ENCODE data around the gene UGGT2. TPM values are rescaled to one million over a fixed set of nuclear protein-coding genes. Genes with fewer than 3 reads are reported as not detected.
"Not testable (repeated sequence)": the region's sequence is repeated elsewhere in the genome, so short reads cannot be mapped to it uniquely, and the experiment has no call there.

The UGGT2 gene
- total and polyA plus RNA-seq, 4 donors: 25.4 to 74.7 (median 41.1) TPM

DNA sequence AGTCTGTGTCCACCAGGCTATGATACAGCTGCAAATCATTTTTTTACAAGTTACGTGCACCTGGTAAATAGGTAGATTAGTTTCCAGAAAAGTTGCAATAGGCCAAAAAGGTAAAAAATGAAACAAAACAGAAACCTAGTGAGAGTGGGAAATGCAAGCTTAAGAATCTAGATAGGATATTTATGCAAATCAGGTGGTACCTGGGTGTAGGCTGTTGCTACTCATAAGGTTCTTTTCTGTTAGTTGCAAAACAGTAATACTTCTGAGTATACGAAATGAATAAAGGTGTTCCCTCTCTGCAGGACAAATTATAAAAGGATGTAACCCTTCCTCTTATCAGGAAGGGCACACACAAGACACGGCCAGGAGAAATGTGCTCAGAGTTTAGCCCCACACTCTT is 97.9 kb downstream of the UGGT2 start:
- Histone ChIP-seq H3K36me3 (ENCODE audit: control insufficient read depth, insufficient read depth, low read length) (peaks cover 3% of the 10 kb centered on the region), H3K9me3 (ENCODE audit: control insufficient read depth, insufficient read depth, low read length) (peaks cover 4% of the 10 kb centered on the region), H3K4me1 (ENCODE audit: control insufficient read depth, insufficient read depth, low read length) (no peaks in the 10 kb centered on the region), H3K27ac (ENCODE audit: low read depth, low read length) (no peak overlapping the region), H3K27me3 (ENCODE audit: control insufficient read depth, insufficient read depth, low read length) (no peaks in the 10 kb centered on the region), H3K4me3 (ENCODE audit: low read depth, low read length) (no peak overlapping the region)
- no peak for DNase-seq (ENCODE audit: low read depth in 4 of 6, low spot score in 6 of 6)
- 89% methylated on average over 1 of the region's 3 CpGs for WGBS (ENCODE audit: insufficient coverage)

GRCh38 chr13:95954266-95954665 is 98.9 kb downstream of the UGGT2 start:
- H3K4me3 ChIP-seq (ENCODE audit: low read depth, low read length): no peak overlapping the region
- no peaks in the 10 kb centered on the region for H3K27me3 ChIP-seq (ENCODE audit: control insufficient read depth, insufficient read depth, low read length)
- no peak overlapping the region for H3K27ac ChIP-seq (ENCODE audit: low read depth, low read length)
- peaks cover 3% of the 10 kb centered on the region for H3K36me3 ChIP-seq (ENCODE audit: control insufficient read depth, insufficient read depth, low read length)
- H3K9me3 ChIP-seq (ENCODE audit: control insufficient read depth, insufficient read depth, low read length): peaks cover 4% of the 10 kb centered on the region
- no peaks in the 10 kb centered on the region for H3K4me1 ChIP-seq (ENCODE audit: control insufficient read depth, insufficient read depth, low read length)
- DNase-seq (ENCODE audit: low read depth in 4 of 6, low spot score in 6 of 6): peak in 1 of 6 donors; percentile 11

DNA sequence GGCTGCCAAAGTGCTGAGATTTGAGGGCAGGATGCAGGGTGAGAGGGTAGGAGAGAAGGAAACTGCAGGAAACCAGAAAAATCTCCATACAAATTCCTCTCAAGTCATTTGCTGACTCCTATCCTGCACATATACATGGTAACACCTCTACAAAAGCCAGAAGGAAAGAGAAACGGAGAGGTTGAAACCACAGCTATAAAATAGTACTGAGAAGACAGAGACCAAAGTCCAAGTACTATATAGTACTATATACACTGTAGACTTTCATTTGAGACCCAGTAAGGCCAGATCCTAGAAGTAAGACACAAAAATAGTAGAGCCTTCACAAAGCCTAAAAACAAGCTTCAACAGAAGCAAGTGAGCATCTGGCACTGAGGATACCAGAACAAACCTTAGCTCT is 103.1 kb downstream of the UGGT2 start:
- Histone ChIP-seq H3K4me1 (ENCODE audit: control insufficient read depth, insufficient read depth, low read length) (no peaks in the 10 kb centered on the region), H3K36me3 (ENCODE audit: control insufficient read depth, insufficient read depth, low read length) (peaks cover 4% of the 10 kb centered on the region), H3K9me3 (ENCODE audit: control insufficient read depth, insufficient read depth, low read length) (no peaks in the 10 kb centered on the region), H3K27me3 (ENCODE audit: control insufficient read depth, insufficient read depth, low read length) (no peaks in the 10 kb centered on the region), H3K27ac (ENCODE audit: low read depth, low read length) (no peak overlapping the region), H3K4me3 (ENCODE audit: low read depth, low read length) (no peak overlapping the region)
- no CpG with 5 or more reads among the region's 1 CpG for WGBS (ENCODE audit: insufficient coverage)
- no peak for DNase-seq (ENCODE audit: low read depth in 4 of 6, low spot score in 6 of 6)

- Histone ChIP-seq H3K4me3 (ENCODE audit: low read depth, low read length) (no peak overlapping the region), H3K4me1 (ENCODE audit: control insufficient read depth, insufficient read depth, low read length) (no peaks in the 10 kb centered on the region), H3K36me3 (ENCODE audit: control insufficient read depth, insufficient read depth, low read length) (peaks cover 4% of the 10 kb centered on the region), H3K9me3 (ENCODE audit: control insufficient read depth, insufficient read depth, low read length) (no peaks in the 10 kb centered on the region), H3K27me3 (ENCODE audit: control insufficient read depth, insufficient read depth, low read length) (no peaks in the 10 kb centered on the region), H3K27ac (ENCODE audit: low read depth, low read length) (no peak overlapping the region)
- WGBS (ENCODE audit: insufficient coverage): 83% methylated on average over 1 of the region's 2 CpGs
- no peak for DNase-seq (ENCODE audit: low read depth in 4 of 6, low spot score in 6 of 6)
Measured at GRCh38 chr13:95948656-95949055, 104.5 kb downstream of the UGGT2 start.

- Histone ChIP-seq H3K4me3 (ENCODE audit: low read depth, low read length) (no peak overlapping the region), H3K27me3 (ENCODE audit: control insufficient read depth, insufficient read depth, low read length) (no peaks in the 10 kb centered on the region), H3K27ac (ENCODE audit: low read depth, low read length) (no peak overlapping the region), H3K36me3 (ENCODE audit: control insufficient read depth, insufficient read depth, low read length) (peaks cover 8% of the 10 kb centered on the region), H3K4me1 (ENCODE audit: control insufficient read depth, insufficient read depth, low read length) (no peaks in the 10 kb centered on the region), H3K9me3 (ENCODE audit: control insufficient read depth, insufficient read depth, low read length) (no peaks in the 10 kb centered on the region)
- WGBS (ENCODE audit: insufficient coverage): 100% methylated on average over 1 of the region's 4 CpGs
- DNase-seq (ENCODE audit: low read depth in 4 of 6, low spot score in 6 of 6): no peak
Measured at GRCh38 chr13:95937714-95938320, 115.4 kb downstream of the UGGT2 start.

- no peak for DNase-seq (ENCODE audit: low read depth in 4 of 6, low spot score in 6 of 6)
- Histone ChIP-seq H3K36me3 (ENCODE audit: control insufficient read depth, insufficient read depth, low read length) (peaks cover 27% of the 10 kb centered on the region), H3K4me1 (ENCODE audit: control insufficient read depth, insufficient read depth, low read length) (no peaks in the 10 kb centered on the region), H3K27ac (ENCODE audit: low read depth, low read length) (no peak overlapping the region), H3K27me3 (ENCODE audit: control insufficient read depth, insufficient read depth, low read length) (no peaks in the 10 kb centered on the region), H3K4me3 (ENCODE audit: low read depth, low read length) (no peak overlapping the region), H3K9me3 (ENCODE audit: control insufficient read depth, insufficient read depth, low read length) (peaks cover 9% of the 10 kb centered on the region)
- 97% methylated on average over 27 of the region's 44 CpGs for WGBS (ENCODE audit: insufficient coverage)
Measured at GRCh38 chr13:95931300-95932025, 121.7 kb downstream of the UGGT2 start.

- Histone ChIP-seq H3K27ac (ENCODE audit: low read depth, low read length) (no peak overlapping the region), H3K4me1 (ENCODE audit: control insufficient read depth, insufficient read depth, low read length) (no peaks in the 10 kb centered on the region), H3K36me3 (ENCODE audit: control insufficient read depth, insufficient read depth, low read length) (peaks cover 20% of the 10 kb centered on the region), H3K9me3 (ENCODE audit: control insufficient read depth, insufficient read depth, low read length) (peaks cover 9% of the 10 kb centered on the region), H3K27me3 (ENCODE audit: control insufficient read depth, insufficient read depth, low read length) (no peaks in the 10 kb centered on the region), H3K4me3 (ENCODE audit: low read depth, low read length) (no peak overlapping the region)
- whole genome bisulfite sequencing (ENCODE audit: insufficient coverage): no CpG with 5 or more reads among the region's 3 CpGs
- DNase-seq (ENCODE audit: low read depth in 4 of 6, low spot score in 6 of 6): no peak
Measured at GRCh38 chr13:95929430-95929829, 123.8 kb downstream of the UGGT2 start.

DNA sequence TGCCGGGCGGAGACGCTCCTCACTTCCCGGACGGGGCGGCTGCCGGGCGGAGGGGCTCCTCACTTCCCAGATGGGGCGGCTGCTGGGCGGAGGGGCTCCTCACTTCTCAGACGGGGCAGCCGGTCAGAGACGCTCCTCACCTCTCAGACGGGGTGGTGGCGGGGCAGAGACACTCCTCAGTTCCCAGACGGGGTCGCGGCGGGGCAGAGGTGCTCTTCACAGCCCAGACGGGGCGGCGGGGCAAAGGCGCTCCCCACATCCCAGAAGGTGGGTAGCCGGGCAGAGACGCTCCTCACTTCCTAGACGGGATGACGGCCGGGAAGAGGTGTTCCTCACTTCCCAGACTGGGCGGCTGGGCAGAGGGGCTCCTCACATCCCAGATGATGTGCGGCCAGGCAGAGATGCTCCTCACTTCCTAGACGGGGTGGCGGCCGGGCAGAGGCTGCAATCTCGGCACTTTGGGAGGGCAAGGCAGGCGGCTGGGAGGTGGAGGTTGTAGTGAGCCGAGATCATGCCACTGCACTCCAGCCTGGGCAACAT is 124.8 kb downstream of the UGGT2 start:
- H3K4me1 ChIP-seq (ENCODE audit: control insufficient read depth, insufficient read depth, low read length); H3K27me3 ChIP-seq (ENCODE audit: control insufficient read depth, insufficient read depth, low read length); H3K9me3 ChIP-seq (ENCODE audit: control insufficient read depth, insufficient read depth, low read length); H3K4me3 ChIP-seq (ENCODE audit: low read depth, low read length); DNase-seq (ENCODE audit: low read depth in 4 of 6, low spot score in 6 of 6); H3K27ac ChIP-seq (ENCODE audit: low read depth, low read length): not testable (repeated sequence)
- 95% methylated on average over 34 of the region's 36 CpGs for WGBS (ENCODE audit: insufficient coverage)
- H3K36me3 ChIP-seq (ENCODE audit: control insufficient read depth, insufficient read depth, low read length): peaks cover 19% of the 10 kb centered on the region

GRCh38 chr13:95926231-95926630 is 127.0 kb downstream of the UGGT2 start:
- WGBS (ENCODE audit: insufficient coverage): 63% methylated on average over 1 of the region's 3 CpGs
- no peaks in the 10 kb centered on the region for H3K27me3 ChIP-seq (ENCODE audit: control insufficient read depth, insufficient read depth, low read length)
- H3K36me3 ChIP-seq (ENCODE audit: control insufficient read depth, insufficient read depth, low read length): peaks cover 15% of the 10 kb centered on the region
- DNase-seq (ENCODE audit: low read depth in 4 of 6, low spot score in 6 of 6): peak in 1 of 6 donors; percentile 40
- peaks cover 9% of the 10 kb centered on the region for H3K9me3 ChIP-seq (ENCODE audit: control insufficient read depth, insufficient read depth, low read length)
- no peak overlapping the region for H3K4me3 ChIP-seq (ENCODE audit: low read depth, low read length)
- H3K4me1 ChIP-seq (ENCODE audit: control insufficient read depth, insufficient read depth, low read length): no peaks in the 10 kb centered on the region
- no peak overlapping the region for H3K27ac ChIP-seq (ENCODE audit: low read depth, low read length)
